ENCODE data around the gene PLCL1. TPM values are rescaled to one million over a fixed set of nuclear protein-coding genes. Genes with fewer than 3 reads are reported as not detected.

PLCL1 gene
- total and polyA plus RNA-seq, 10 of the 15 experiments (the other 5 are each of a cell fraction or from before 2014, with no cell fraction given), result 0.03 to 1.5 (median 0.22) TPM

- ChIA-PET RAD21 (ENCODE audit: unreplicated experiment) (interaction anchor here (0.9 to 2.5 kb wide), 8 partner anchors 14 to 211 kb away, joined by 3 to 8 read pairs (median 5); no protein-coding TSS in a partner anchor), POLR2A (interaction anchor here (0.6 to 0.9 kb wide), 2 partner anchors 10 to 389 kb away, joined by 3 to 8 read pairs; no protein-coding TSS in a partner anchor), SMC1A (ENCODE audit: uncharacterized antibody, unreplicated experiment) (interaction anchor here (0.8 to 5.5 kb wide), 13 partner anchors 10 to 895 kb away, joined by 3 to 60 read pairs (median 5); no protein-coding TSS in a partner anchor), CTCF (interaction anchor here (0.7 to 5.3 kb wide), 10 partner anchors 9 to 250 kb away, joined by 3 to 28 read pairs (median 4); no protein-coding TSS in a partner anchor)
- no peak overlapping the region for H3K4me2 ChIP-seq (ENCODE audit: control insufficient read depth, insufficient read depth)
- FAIRE-seq (no peak), ATAC-seq (peak; percentile 57), DNase-seq (ENCODE audit: low read depth, low spot score) (no peak)
- TF ChIP-seq SIX5 (IDR thresholded peaks at IDR 0.05; ENCODE audit: low read depth, low read length, severe bottlenecking) (no peak), CBFB (IDR thresholded peaks at IDR 0.05; ENCODE audit: low read depth) (no peak), E4F1 (IDR thresholded peaks at IDR 0.05; ENCODE audit: borderline replicate concordance, partially characterized antibody) (no peak), TCF7 (IDR thresholded peaks at IDR 0.05; ENCODE audit: borderline replicate concordance) (no peak), RB1 (IDR thresholded peaks at IDR 0.05; ENCODE audit: borderline replicate concordance) (no peak), POU2F2 (IDR thresholded peaks at IDR 0.05; ENCODE audit: borderline replicate concordance, low read depth, low read length) (no peak), RUNX3 (IDR thresholded peaks at IDR 0.05; ENCODE audit: low read length) (no peak), MYB (IDR thresholded peaks at IDR 0.05; ENCODE audit: borderline replicate concordance, low read depth, low read length) (no peak), IRF5 (IDR thresholded peaks at IDR 0.05; ENCODE audit: borderline replicate concordance) (no peak)
- no peaks in the 10 kb centered on the region for H3K9me3 ChIP-seq (replicated peaks; ENCODE audit: control insufficient read depth, insufficient read depth, low read length)
- no peak overlapping the region for H3K9ac ChIP-seq (ENCODE audit: control insufficient read depth, insufficient read depth, low read length)
- no peak overlapping the region for H3K27ac ChIP-seq (ENCODE audit: control insufficient read depth, insufficient read depth)
- no peaks in the 10 kb centered on the region for H3K79me2 ChIP-seq (ENCODE audit: control insufficient read depth, insufficient read depth, low read length)
- H3K36me3 ChIP-seq (ENCODE audit: control insufficient read depth in 2 of 2, insufficient read depth in 2 of 2, low read length in 1 of 2), result no peaks in the 10 kb centered on the region
- BruUV-seq (replicated peaks), result no TSS peak
- intact Hi-C loops (cut with micrococcal nuclease; ENCODE audit: unreplicated experiment), result no loop called here
- H4K20me1 ChIP-seq (ENCODE audit: control insufficient read depth, insufficient read depth), result no peaks in the 10 kb centered on the region
- H3K4me1 ChIP-seq (ENCODE audit: control insufficient read depth, insufficient read depth, low read length), result no peaks in the 10 kb centered on the region
- H2AFZ ChIP-seq (ENCODE audit: control insufficient read depth, low read depth, low read length), result no peak overlapping the region
- WGBS (ENCODE audit: insufficient coverage, insufficient replicate concordance, low lambda C conversion rate, missing lambda C conversion rate), result 0% methylated on average over 1 of the region's 1 CpG
- H3K4me3 ChIP-seq, result no peak overlapping the region
- in situ Hi-C loops (cut with MboI), result no loop called here
- H3K27me3 ChIP-seq (replicated peaks in 1 of 2; ENCODE audit: control insufficient read depth in 2 of 2, insufficient read depth in 2 of 2, low read length in 1 of 2), result no peaks in the 10 kb centered on the region; a peak in 1 of 4 replicates
Observed at GRCh38 chr2:198063242-198063641, 258.8 kb downstream of the PLCL1 start.
